Measurements from ENCODE around the gene TNNI3.
"Not testable (repeated sequence)": the region's sequence is repeated elsewhere in the genome, so short reads cannot be mapped to it uniquely, and the experiment has no call there.

TNNI3 gene

GRCh38 chr19:55114566-55115145, 42.9 kb downstream of the TNNI3 start:
- DNase-seq (ENCODE audit: low read depth in 4 of 4, low spot score in 1 of 4): no peak

- no peak for DNase-seq (ENCODE audit: low read depth in 4 of 4, low spot score in 1 of 4)
These were observed 43.9 kb downstream of the TNNI3 start for GRCh38 chr19:55113570-55114039.

GRCh38 chr19:55112777-55113569, 44.6 kb downstream of the TNNI3 start:
- DNase-seq (ENCODE audit: low read depth in 4 of 4, low spot score in 1 of 4): no peak

- DNase-seq (ENCODE audit: low read depth in 4 of 4, low spot score in 1 of 4): no peak
These were observed 45.2 kb downstream of the TNNI3 start for GRCh38 chr19:55112246-55112776.

- no peak for DNase-seq (ENCODE audit: low read depth in 4 of 4, low spot score in 1 of 4)
These were observed 46.2 kb downstream of the TNNI3 start for GRCh38 chr19:55111238-55111831.

GRCh38 chr19:55109527-55110291, 47.8 kb downstream of the TNNI3 start:
- DNase-seq (ENCODE audit: low read depth in 4 of 4, low spot score in 1 of 4): no peak

GRCh38 chr19:55107252-55107651, 50.3 kb downstream of the TNNI3 start:
- not testable (repeated sequence) for DNase-seq (ENCODE audit: low read depth in 4 of 4, low spot score in 1 of 4)

- no peak for DNase-seq (ENCODE audit: low read depth in 4 of 4, low spot score in 1 of 4)
These were observed 50.9 kb downstream of the TNNI3 start for GRCh38 chr19:55106591-55106990.

GRCh38 chr19:55105237-55105636, 52.3 kb downstream of the TNNI3 start:
- no peak for DNase-seq (ENCODE audit: low read depth in 4 of 4, low spot score in 1 of 4)

GRCh38 chr19:55103190-55103589, 54.3 kb downstream of the TNNI3 start:
- DNase-seq (ENCODE audit: low read depth in 4 of 4, low spot score in 1 of 4): no peak
